ENCODE results near the gene STK39.

- no peak for TF ChIP-seq CTCF (IDR thresholded peaks at IDR 0.05)
- no peak for TF ChIP-seq POLR2A (IDR thresholded peaks at IDR 0.05)
Measured at GRCh38 chr2:168198476-168199207, 48.8 kb downstream of the STK39 start.
